Esophagus muscularis mucosa (tissue), 4 donors: ENCODE data around the gene PTBP2.

Experiments
- CTCF ChIP-seq, 3 experiments: fragments of 200-600 bp in 2 of 3; fragments of 450-650 bp in 1 of 3; sonication (generic) in 2 of 3; IDR thresholded peaks; one replicate each; pipeline ENCODE4 v1.5.1; 2017 to 2019; ENCODE audit warnings: antibody characterized with exemption in 3 of 3, mild to moderate bottlenecking in 2 of 3, moderate library complexity in 1 of 3
- EP300 ChIP-seq: sonication (generic); formaldehyde crosslinking; IDR thresholded peaks from one replicate; pipeline ENCODE4 v1.6.1; 2017; ENCODE audit warnings: antibody characterized with exemption
- POLR2A ChIP-seq: fragments of 450-650 bp; IDR thresholded peaks from one replicate; pipeline ENCODE4 v1.6.1; 2017; ENCODE audit warnings: antibody characterized with exemption, moderate library complexity, mild to moderate bottlenecking, low read depth

- TF ChIP-seq CTCF (IDR thresholded peaks at IDR 0.05) (no peak), POLR2A (no peak), EP300 (no peak)
Measured at GRCh38 chr1:96713649-96714048, 7.9 kb upstream of the PTBP2 start.
